Hypothalamus (tissue), 51 donors: ENCODE data around the gene IDNK.
"Not testable (repeated sequence)": the region's sequence is repeated elsewhere in the genome, so short reads cannot be mapped to it uniquely, and the experiment has no call there.

Experiments used
- DNase-seq, 51 donors: peaks; one replicate each; lab custom pipeline; 2025; lab: John Stamatoyannopoulos, UW

Gene IDNK

GRCh38 chr9:83622939-83623678 lies at the start of gene IDNK:
TSS of gene IDNK (plus strand) at chr9:83623143. CDS start at chr9:83623172, 29 bp downstream.
- DNase-seq = peak in 46 of 51 donors; percentile 28 to 88 (median 60)

- no peak for DNase-seq
These were observed 48.5 kb upstream of the IDNK start for GRCh38 chr9:83574482-83574881.

- DNase-seq = no peak
These were observed 40.9 kb upstream of the IDNK start for GRCh38 chr9:83582029-83582428.

GRCh38 chr9:83583151-83584014 lies 39.6 kb upstream of the IDNK start:
- peak in 4 of 51 donors; percentile 1 to 12 (median 6) for DNase-seq

GRCh38 chr9:83584995-83585394 lies 37.9 kb upstream of the IDNK start:
- DNase-seq = no peak

GRCh38 chr9:83588256-83588655 lies 34.7 kb upstream of the IDNK start:
- DNase-seq = no peak

DNA sequence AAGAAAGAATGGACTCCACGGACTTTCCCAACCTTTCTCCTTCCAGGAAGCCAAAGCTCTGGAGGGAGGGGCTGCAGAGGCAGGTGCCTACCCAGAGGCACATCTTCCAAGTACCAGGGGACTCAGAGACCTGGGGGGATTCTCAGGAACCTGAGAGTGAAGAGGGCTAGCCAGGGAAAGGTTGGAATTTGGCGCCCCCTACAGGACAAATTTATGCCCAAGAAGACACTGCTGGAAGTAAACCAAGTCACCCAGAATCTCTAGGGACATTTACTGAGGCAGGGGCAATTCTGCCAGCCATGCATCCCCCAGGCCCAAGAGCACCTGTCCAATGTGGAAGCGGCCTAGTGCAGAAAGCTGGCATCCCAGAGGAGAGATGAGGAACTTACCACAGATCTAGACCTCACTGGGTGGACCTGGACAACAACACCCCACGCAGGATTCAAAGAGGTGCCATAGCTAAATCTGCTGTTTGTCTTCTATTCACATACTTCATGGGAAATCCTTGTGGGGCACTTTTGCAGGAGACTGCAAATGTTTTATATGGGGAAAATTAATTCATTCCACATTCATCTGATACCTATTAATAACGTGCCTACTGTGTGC lies 25.9 kb upstream of the IDNK start:
- peak in 18 of 51 donors; percentile 1 to 39 (median 8) for DNase-seq

DNA sequence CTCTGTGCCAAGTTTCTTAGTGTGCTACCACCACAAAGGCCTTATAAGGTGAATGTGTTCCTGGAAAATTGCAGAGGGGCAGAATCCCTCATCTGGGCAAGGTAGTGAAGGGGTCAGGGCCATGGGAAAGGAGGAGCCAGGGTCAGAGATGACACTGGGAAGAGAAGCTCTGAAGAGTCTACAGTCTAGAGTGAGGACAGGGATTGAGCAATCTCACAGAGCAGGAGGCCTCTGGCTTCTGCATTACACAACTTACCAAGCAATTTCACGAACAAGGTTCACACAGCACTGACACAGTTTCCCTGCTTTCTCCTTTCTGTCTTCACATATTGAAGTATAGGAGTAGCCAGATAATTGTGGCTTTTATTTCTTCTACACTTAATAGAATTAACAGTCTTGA lies 24.5 kb upstream of the IDNK start:
- no peak for DNase-seq

DNA sequence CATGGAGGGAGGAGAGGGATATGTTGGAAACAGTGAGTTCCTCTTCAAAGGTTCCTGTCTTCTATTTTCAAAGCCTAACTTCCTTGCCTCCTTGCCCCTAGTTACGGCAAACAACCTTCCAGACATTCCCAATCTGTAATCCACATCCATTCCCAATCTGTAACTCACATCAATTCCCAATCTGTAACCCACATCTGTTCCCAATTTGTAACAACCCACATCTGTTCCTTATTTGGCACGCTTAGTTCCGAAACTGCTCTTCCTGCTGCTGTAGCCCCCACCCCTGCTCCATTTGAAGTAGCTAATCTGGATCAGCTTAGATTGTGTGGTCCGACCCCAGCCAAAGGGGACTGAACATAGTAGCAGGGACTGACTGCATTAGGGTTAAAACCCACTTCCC lies 23.9 kb upstream of the IDNK start:
- no peak for DNase-seq

DNA sequence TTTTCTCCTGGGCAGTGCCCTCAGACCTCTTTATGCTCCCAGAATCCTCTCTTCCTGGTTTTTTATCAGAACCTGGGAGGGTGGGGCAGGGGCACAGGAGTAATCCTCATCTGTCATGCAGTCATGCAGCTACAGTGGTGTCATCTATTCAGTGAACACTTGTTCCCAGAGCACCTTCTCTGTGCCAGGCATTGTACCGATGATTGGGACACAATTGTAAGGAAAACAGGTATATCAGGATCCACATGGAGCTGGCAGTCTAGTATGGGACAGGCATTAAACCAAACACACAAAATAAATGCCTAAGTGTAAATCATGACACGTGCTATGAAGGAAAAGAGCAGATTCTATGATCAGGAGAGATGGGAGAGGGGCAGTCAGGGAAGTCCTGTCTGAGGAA lies 21.5 kb upstream of the IDNK start:
- no peak for DNase-seq

GRCh38 chr9:83607620-83608019 lies 15.3 kb upstream of the IDNK start:
- not testable (repeated sequence) for DNase-seq

- not testable (repeated sequence) for DNase-seq
These were observed 9.6 kb upstream of the IDNK start for GRCh38 chr9:83613298-83613697.

DNA sequence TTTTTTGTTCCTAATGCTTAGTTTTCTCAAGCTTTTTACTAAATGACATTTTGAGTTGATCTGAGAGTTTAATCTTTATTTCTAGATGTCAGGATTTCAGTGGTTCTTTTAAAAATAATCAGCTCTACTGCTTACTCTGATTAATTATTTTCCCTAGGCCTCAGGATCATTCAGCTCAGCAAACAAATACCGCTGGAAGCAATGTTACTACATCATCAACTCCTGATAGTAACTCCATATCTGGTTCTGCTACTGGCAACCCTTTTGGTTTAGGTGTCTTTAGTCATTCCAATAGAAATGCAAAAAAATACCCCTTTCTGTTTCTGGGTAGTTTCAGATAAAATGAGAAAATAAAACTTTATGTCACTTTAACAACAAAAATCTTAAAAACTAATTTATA lies 5.6 kb upstream of the IDNK start:
- no peak for DNase-seq

GRCh38 chr9:83620841-83621636 lies 1.9 kb upstream of the IDNK start:
- DNase-seq = peak in 21 of 51 donors; percentile 3 to 53 (median 19)

GRCh38 chr9:83622433-83622938 lies 457 bp upstream of the IDNK start:
- peak in 3 of 51 donors; percentile 27 to 57 (median 41) for DNase-seq

GRCh38 chr9:83623679-83624076 lies 735 bp downstream of the IDNK start:
- peak in 2 of 51 donors; percentile 13 to 40 for DNase-seq

DNA sequence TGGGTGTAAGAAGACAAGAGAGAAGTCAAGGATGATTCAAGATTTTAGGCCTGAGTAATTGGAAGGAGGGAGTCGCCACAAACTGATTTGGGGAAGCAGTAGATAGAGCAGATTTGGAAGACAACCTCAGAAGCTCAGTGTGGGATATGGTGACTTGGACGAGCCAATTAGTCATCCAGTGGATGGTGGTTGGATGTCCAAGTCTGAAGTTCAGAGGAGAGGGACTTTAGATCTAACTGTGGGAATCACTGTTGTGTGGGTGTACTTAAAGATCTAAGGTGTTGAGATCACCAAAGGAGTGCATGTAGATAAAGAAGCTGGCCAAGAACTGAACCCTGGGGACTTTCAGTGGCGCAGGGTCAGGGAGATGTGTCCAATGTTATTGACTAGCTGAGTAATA lies 2.2 kb downstream of the IDNK start:
- DNase-seq = no peak

- no peak for DNase-seq
These were observed 5.6 kb downstream of the IDNK start for GRCh38 chr9:83628540-83628939.

- no peak for DNase-seq
These were observed 6.6 kb downstream of the IDNK start for GRCh38 chr9:83629433-83630104.
